Effector CD4-positive, alpha-beta T cell (primary cell): Measurements from ENCODE around the gene MRPL23.

Source experiments
- DNase-seq: peaks from one replicate; pipeline ENCODE4 v3.0.0-alpha.2; 2020

MRPL23 gene

GRCh38 chr11:1998290-1998689, 51.2 kb downstream of the MRPL23 start:
- DNase-seq = no peak

GRCh38 chr11:1998861-1999260, 51.7 kb downstream of the MRPL23 start:
- DNase-seq = no peak

- DNase-seq = no peak
Measured at GRCh38 chr11:2002042-2002776, 55.1 kb downstream of the MRPL23 start.

GRCh38 chr11:2002807-2003206, 55.7 kb downstream of the MRPL23 start:
- no peak for DNase-seq

GRCh38 chr11:2004466-2004865, 57.3 kb downstream of the MRPL23 start:
- DNase-seq = no peak
